Measurements from ENCODE around the gene HSF2. TPM values are rescaled to one million over a fixed set of nuclear protein-coding genes. Genes with fewer than 3 reads are reported as not detected.

The HSF2 gene
- total and polyA plus RNA-seq, 2 donors (not counting 1 experiment from before 2014, with no cell fraction given): 10.6 to 10.8 TPM

DNA sequence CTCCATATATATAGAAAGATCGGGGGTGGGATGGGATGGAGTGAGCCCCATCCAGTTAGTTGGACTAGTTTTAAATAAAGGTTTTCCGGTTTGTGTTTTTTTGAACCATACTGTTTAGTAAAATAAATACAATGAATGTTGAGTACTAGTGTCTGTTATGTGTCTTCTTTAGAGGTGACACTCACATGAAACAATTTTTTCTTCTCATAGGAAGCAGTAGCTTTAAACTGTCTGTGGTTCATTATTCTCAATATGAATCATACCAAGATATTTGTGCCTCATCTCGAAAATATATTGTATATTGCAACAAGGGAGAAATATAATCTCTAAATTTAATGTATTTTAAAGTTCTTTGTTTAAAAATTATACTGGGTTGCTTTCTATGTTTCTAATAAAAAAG is 33.4 kb downstream of the HSF2 start:
- no peak overlapping the region for H3K27ac Mint-ChIP-seq
- ChIA-PET CTCF (no interaction called here), POLR2A (no interaction called here)
- intact Hi-C loops (cut with micrococcal nuclease): no loop called here
- no peak overlapping the region for H3K4me3 Mint-ChIP-seq
- TF ChIP-seq EZH2 (IDR thresholded peaks at IDR 0.05; ENCODE audit: borderline replicate concordance, insufficient read depth, low read depth, low read length, poor library complexity, severe bottlenecking): no peak
- TF ChIP-seq, protein P1, sequence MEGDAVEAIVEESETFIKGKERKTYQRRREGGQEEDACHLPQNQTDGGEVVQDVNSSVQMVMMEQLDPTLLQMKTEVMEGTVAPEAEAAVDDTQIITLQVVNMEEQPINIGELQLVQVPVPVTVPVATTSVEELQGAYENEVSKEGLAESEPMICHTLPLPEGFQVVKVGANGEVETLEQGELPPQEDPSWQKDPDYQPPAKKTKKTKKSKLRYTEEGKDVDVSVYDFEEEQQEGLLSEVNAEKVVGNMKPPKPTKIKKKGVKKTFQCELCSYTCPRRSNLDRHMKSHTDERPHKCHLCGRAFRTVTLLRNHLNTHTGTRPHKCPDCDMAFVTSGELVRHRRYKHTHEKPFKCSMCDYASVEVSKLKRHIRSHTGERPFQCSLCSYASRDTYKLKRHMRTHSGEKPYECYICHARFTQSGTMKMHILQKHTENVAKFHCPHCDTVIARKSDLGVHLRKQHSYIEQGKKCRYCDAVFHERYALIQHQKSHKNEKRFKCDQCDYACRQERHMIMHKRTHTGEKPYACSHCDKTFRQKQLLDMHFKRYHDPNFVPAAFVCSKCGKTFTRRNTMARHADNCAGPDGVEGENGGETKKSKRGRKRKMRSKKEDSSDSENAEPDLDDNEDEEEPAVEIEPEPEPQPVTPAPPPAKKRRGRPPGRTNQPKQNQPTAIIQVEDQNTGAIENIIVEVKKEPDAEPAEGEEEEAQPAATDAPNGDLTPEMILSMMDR (IDR thresholded peaks at IDR 0.05): no peak
- no peaks in the 10 kb centered on the region for H3K27me3 Mint-ChIP-seq
- Histone ChIP-seq H3K4me2 (replicated peaks; ENCODE audit: low read depth, low read length, poor library complexity, severe bottlenecking) (no peak overlapping the region), H4K20me1 (ENCODE audit: control insufficient read depth, insufficient read depth, low read length, poor library complexity, severe bottlenecking) (no peaks in the 10 kb centered on the region), H3K27me3 (replicated peaks in 1 of 4; ENCODE audit: control extremely low read depth in 1 of 4, control insufficient read depth in 3 of 4, insufficient read depth in 4 of 4, low read length in 3 of 4) (no peaks in the 10 kb centered on the region), H3K9me3 (ENCODE audit: control extremely low read depth in 1 of 3, control insufficient read depth in 2 of 3, insufficient read depth in 1 of 3, low read length in 2 of 3) (no peaks in the 10 kb centered on the region), H3K79me2 (ENCODE audit: control insufficient read depth, insufficient read depth, low read length) (no peaks in the 10 kb centered on the region), H3K9ac (ENCODE audit: low read length) (no peak overlapping the region), H3K36me3 (replicated peaks in 1 of 2; ENCODE audit: control extremely low read depth in 1 of 2, control insufficient read depth in 1 of 2, extremely low read depth in 1 of 2, insufficient read depth in 2 of 2, low read length in 1 of 2) (peaks cover 10 to 20% of the 10 kb centered on the region in 2 experiments), H3K4me3 (ENCODE audit: control extremely low read depth in 1 of 5, extremely low read depth in 1 of 5, insufficient read depth in 1 of 5, low read depth in 2 of 5, low read length in 4 of 5) (no peak overlapping the region), H3K27ac (ENCODE audit: low read length in 2 of 2) (no peak overlapping the region), H3K4me1 (ENCODE audit: control insufficient read depth in 2 of 2, insufficient read depth in 2 of 2, low read length in 2 of 2) (no peaks in the 10 kb centered on the region), H2AFZ (ENCODE audit: insufficient read depth, low read depth, low read length, poor library complexity, severe bottlenecking) (no peak overlapping the region)
- ATAC-seq (ENCODE audit: low read depth) (no peak), DNase-seq (no peak)
- H3K9me3 Mint-ChIP-seq (ENCODE audit: insufficient read depth): no peaks in the 10 kb centered on the region
- H3K4me1 Mint-ChIP-seq: no peaks in the 10 kb centered on the region
- WGBS (ENCODE audit: insufficient coverage): no CpG with 5 or more reads among the region's 3 CpGs

- H3K4me1 ChIP-seq (ENCODE audit: control insufficient read depth in 2 of 2, insufficient read depth in 2 of 2, low read length in 2 of 2): no peaks in the 10 kb centered on the region
- H3K4me2 ChIP-seq (replicated peaks; ENCODE audit: low read depth, low read length, poor library complexity, severe bottlenecking): no peak overlapping the region
- Mint-ChIP-seq H3K9me3 (ENCODE audit: insufficient read depth) (peaks cover 7% of the 10 kb centered on the region), H3K4me3 (no peak overlapping the region), H3K4me1 (no peaks in the 10 kb centered on the region), H3K27ac (no peak overlapping the region), H3K27me3 (no peaks in the 10 kb centered on the region)
- DNase-seq (no peak), ATAC-seq (ENCODE audit: low read depth) (no peak)
- no peak overlapping the region for H3K27ac ChIP-seq (ENCODE audit: low read length in 2 of 2)
- no peaks in the 10 kb centered on the region for H3K79me2 ChIP-seq (ENCODE audit: control insufficient read depth, insufficient read depth, low read length)
- ChIA-PET POLR2A (no interaction called here), CTCF (no interaction called here)
- no peak for TF ChIP-seq EZH2 (IDR thresholded peaks at IDR 0.05; ENCODE audit: borderline replicate concordance, insufficient read depth, low read depth, low read length, poor library complexity, severe bottlenecking)
- TF ChIP-seq, protein P1 (IDR thresholded peaks at IDR 0.05): no peak
- H3K36me3 ChIP-seq (replicated peaks in 1 of 2; ENCODE audit: control extremely low read depth in 1 of 2, control insufficient read depth in 1 of 2, extremely low read depth in 1 of 2, insufficient read depth in 2 of 2, low read length in 1 of 2): peaks cover 10 to 41% of the 10 kb centered on the region in 2 experiments
- H3K9me3 ChIP-seq (ENCODE audit: control extremely low read depth in 1 of 3, control insufficient read depth in 2 of 3, insufficient read depth in 1 of 3, low read length in 2 of 3): peaks cover 0 to 11% (median 10%) of the 10 kb centered on the region in 3 donors
- H4K20me1 ChIP-seq (ENCODE audit: control insufficient read depth, insufficient read depth, low read length, poor library complexity, severe bottlenecking): no peaks in the 10 kb centered on the region
- H3K9ac ChIP-seq (ENCODE audit: low read length): no peak overlapping the region
- H3K4me3 ChIP-seq (ENCODE audit: control extremely low read depth in 1 of 5, extremely low read depth in 1 of 5, insufficient read depth in 1 of 5, low read depth in 2 of 5, low read length in 4 of 5): no peak overlapping the region
- 89% methylated on average over 1 of the region's 1 CpG for WGBS (ENCODE audit: insufficient coverage)
- no peaks in the 10 kb centered on the region for H3K27me3 ChIP-seq (replicated peaks in 1 of 4; ENCODE audit: control extremely low read depth in 1 of 4, control insufficient read depth in 3 of 4, insufficient read depth in 4 of 4, low read length in 3 of 4)
- no peak overlapping the region for H2AFZ ChIP-seq (ENCODE audit: insufficient read depth, low read depth, low read length, poor library complexity, severe bottlenecking)
- intact Hi-C loops (cut with micrococcal nuclease): no loop called here
Observed at GRCh38 chr6:122438975-122439374, 39.5 kb downstream of the HSF2 start.

All from B cell (primary cell).